T-helper 2 cell treated with Interferon-gamma antibody and Interleukin-4, amounts not matched to agents 100 ng/mL and 5 ng/mL, for 36 hours (primary cell): ENCODE results near the gene CCDC24. TPM values are rescaled to one million over a fixed set of nuclear protein-coding genes. Genes with fewer than 3 reads are reported as not detected.

ENCODE experiments used
- intact Hi-C: fragments of 100-400 bp; cut with micrococcal nuclease; formaldehyde crosslinking; loops from one replicate; pipeline ENCODE4 v1.15.1; 2023
- total RNA-seq: library from RNA; stranded (reverse); gene quantifications from 2 replicates; pipeline ENCODE4 v1.2.3, GENCODE V29; 2022

Gene CCDC24
- total RNA-seq, 1 donor from 2014 or later, result 0.75 TPM

DNA sequence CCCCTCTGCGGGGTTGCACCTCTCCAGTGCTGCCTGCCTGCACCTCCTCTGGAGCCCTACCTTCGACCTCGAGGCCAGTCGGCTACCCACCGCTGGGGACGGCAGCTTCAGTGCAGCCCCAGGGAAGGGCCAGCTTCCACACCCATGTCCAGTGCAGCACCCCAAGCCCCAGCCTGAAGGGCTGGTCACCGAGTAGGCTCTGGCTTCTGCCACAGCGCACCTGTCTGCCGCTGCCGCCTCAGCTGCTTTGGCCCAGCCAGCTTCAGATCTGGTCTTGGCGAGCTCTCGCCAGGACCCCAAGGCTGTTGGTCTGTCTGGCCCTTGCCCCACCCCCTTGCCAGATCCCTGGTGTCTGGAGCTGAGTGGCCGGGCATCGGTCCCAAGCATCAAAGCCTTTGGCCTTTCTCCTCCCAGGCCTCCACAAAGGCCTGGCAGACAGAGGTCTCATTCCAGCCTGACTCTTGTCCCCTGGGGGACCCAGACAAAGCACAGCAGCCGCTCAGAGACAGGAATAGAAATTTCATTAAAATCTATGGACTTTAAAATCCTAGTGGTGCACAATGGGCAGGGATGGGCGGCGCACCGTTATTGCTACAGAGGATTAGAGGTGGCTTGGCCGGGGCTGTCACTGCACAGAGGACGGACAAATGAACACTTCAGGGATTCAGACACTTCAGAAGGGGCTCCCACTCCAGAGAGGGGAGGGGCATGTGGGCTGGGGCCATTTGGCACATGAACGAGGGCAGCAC is 4.8 kb downstream of the CCDC24 start:
- intact Hi-C loops, result no loop called here

DNA sequence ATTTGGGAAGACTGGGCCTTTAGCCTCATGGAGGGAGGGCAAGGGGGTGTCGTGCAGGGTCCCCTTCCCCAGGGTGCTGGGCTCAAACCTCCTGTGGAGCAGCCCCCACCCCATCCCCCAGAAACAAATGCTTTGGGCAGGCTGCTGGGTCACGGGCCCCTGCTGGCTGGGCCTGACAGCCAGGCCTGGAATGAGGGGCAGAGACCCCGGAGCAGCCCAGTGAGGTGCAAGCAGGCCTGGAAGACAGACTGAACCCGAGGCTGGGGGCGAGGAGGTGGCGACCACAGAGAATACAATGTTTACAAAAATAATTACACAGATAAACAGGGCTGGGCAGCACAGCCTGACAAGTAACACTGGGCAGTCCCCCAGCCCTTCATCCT is 5.3 kb downstream of the CCDC24 start:
- intact Hi-C loops, result no loop called here

DNA sequence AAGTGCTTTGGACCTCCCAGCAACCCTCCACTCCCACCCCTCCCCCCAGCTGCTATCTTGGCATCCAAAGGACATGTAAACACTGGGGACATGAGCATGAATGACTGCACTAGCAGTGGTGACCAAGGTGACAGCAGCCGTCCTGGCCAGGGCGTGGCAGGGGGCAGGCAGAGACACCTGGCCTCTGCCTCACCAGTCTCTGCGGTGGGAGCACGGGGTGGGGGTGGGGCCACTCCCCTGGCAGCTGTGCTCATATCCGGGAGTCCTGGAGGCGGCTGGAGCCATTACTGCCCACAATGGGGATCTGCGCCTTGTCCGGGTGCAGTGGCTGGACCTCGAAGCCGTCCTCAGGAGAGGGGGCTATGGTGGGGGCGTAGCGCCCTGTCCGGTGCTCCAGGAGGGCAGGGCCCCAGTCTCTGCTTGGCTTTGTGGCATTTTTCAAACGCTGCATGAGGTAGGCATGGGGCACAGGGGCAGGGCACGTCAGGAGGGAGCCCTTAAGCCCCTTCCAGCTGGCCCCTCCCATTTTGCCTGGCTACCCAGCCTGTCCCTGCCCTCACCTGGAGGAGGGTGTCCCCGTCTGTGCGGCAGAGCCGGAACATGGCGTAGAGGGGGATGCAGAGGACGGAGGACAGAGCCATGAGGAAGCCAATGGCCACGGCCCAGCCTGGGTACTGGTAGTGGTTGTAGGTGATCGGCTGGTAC is 6.0 kb downstream of the CCDC24 start:
- intact Hi-C loops, result no loop called here

DNA sequence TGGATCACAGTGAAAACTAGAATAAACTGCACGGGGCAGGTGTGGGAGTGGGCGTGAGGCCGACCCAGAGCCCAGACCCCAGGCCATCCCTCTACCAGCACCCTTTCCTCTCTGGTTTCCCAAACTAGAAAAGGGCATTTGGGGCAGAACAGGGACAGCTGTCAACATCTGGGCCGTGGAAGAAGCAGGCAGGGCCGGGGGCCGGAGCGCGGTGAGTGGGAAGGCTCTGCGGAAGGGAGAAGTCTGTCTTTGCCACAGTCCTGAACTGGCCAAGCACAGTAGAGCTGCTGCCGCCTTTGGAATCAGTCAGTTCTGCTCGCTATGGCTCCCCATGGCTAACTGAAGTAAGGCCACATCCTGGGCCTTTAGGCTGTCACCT is 6.6 kb downstream of the CCDC24 start:
- intact Hi-C loops, result no loop called here

DNA sequence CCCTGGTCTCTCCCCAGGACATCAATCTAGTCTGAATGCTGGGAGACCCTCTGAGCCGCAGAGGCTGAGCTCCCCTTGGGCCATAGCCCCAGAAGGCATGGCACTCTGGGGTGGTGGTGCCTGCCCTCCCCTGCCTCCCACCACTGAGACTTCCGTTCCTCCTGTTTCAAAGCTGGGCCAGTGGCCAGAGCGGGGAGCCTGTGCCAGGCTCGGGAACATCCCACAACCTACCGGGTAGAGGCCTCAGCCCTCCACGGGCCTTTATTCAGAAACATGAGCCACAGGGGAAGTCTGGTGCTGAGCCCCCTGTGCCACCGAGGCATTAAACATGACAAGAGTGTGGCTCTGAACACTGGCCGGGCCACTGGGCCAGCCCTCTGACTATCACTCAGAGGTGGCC is 8.1 kb downstream of the CCDC24 start:
- intact Hi-C loops, result no loop called here

DNA sequence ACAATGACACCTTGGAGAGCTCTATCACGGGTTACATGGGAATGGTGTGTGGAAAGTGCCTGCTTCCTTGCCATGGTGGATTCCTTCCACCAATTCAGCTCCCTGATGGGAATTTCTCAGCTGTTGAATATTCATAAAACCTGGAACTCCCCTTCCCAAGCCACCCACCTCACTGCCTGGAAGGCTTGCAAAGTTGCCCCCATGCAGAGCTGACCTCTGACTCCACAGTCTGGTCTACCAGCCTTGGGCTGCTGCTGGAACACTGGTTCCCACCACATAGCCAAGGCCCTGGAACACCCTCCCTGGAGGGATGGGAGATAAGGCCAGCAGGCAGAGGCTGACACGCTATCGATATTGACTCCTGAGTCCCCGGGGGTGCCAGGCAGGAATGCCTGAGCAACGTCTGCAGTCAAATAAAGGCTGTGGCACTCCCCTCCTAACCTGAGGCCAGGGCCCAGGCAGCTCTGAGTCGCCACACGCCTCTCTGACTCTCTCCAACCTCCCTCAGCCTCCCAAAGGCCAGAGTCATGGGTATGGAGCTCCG is 8.8 kb downstream of the CCDC24 start:
- intact Hi-C loops, result no loop called here

DNA sequence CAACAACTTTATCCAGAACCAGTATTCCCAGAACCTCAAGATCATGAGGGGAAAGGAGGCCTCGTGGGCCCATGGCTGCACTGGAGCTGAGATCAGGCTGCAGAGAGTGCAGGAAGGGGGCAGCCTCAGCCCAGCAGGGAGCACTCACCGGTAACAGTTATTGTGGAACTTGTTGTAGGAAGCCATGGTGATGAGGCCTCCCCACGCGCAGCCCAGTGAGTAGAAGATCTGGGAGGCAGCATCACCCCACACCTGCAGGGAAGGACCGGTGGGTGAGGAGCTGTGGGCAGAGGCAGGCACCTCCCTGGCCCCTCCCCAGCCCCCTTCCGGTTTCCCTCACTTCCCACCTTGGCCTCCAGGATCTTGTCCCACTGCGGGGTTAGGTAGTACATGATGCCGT is 10.8 kb downstream of the CCDC24 start:
- intact Hi-C loops, result no loop called here

DNA sequence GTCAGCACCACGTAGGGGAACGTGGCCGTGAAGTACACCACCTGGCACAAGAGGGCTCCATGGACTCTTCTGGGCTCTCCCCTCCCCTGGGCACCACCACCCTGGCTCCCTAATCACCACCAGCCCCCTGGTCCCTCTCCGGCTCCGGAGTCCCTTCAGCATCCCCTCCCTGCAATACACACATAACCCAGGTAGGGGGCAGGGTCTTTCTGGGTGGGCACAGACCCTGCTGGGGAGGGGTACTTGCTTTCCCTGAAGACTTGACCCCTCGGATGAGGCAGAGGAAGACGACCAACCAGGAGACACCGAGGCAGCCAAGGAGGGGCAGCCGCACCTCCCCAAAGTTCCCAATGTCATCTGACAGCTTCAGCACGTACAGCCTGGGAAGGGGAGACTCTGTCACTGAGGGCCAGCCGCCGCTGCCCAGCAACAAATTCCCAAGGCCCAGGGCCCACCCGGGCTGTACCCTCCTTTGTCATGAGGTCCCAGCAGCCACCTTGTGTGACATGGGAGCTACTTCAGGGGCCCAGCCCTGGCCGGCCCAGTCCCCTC is 11.3 kb downstream of the CCDC24 start:
- intact Hi-C loops, result no loop called here

DNA sequence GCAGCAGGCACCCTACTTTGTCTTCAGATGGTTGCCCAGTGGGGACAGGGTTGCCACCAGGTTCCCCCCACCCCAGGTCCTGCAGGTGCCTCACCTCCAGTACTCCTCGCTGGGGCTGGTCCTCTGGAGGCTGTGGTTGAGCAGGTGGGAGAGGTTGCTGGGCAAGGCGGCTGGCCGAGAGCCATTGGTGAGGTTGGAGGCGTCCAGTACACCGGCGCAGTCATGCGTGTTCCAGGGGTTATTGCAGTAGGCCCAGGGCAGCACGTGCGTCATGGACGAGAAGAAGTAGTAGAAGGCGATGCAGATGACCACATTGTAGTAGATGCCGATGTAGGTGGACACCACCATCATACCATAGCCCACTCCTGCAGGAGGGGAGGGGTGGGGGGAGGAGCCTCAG is 16.9 kb downstream of the CCDC24 start:
- intact Hi-C loops, result no loop called here

DNA sequence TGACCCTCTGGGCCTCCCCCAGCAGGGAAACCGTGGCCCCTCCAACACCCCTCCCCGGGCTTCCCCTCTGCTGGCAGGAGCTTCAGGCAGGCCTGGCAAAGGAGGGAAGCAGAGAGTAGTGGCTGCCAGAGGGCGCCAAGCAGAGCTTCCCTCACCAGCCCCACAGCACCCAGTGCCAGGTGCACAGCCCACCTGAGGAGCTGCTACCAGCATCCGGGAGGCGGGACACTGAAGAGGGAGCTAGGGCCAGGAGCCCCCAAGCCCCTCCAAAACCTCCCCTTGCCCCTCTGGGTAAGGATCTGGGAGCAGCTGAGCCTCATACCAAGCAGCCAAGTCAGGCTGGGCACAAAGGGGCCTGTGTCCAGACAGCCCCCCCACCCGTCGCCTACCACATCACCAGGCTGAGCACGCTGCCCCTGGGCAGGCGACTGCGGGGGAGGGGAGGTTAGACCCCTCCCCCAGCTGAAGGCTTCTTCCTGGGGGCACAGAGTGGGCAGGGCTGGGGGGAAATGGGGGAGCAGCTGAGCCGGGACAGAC is 19.6 kb downstream of the CCDC24 start:
- intact Hi-C loops, result no loop called here

DNA sequence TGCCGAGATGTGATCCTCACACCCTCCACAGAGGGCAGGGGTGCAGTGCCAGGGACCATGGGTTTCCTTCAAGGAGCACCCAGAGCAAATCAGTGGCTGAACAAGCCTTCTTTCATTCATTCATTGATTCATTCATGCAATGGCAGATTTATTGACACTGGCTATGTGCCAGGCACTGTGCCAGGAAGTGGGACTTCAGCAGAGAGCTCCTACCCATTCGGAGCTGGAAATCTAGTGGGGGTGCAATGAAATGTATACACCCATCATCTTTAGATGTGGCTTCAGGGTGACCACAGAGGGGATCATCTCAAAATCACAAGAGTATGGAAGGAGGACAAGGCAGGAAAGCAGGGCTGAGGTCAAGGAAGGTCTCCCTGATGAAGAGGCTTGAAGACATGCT is 21.0 kb downstream of the CCDC24 start:
- intact Hi-C loops, result no loop called here

DNA sequence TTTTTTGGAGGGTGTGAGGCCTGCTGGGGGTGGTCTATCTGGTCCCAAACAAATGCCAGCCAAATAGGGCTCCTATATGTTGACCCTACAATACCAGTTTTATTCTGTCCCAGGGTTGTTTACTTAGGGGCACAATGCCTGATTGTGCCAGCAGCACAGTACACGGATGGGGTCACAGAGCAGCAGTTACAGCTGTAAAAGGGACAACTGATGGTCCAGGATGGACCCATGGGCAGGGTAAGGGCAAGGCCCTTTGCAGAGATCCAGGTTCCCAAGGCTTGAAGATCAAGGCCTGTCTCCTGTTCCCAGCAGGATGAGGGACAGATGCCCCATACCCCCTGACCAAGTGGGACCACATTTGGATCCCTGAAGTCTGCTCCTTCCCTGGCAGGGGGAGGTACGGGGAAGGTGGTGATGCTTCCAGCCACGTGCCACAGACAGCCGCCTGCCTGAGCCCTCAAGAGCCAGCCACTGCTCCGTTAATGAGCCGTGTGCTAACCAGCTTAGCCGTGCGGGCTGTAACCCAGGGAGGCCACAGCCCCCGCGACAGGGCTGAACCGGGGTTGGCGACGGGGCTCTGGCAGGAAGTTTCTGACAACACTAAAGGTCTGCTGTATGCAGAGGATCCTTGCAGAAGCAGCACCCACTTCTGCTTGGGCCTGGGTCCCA is 21.7 kb downstream of the CCDC24 start:
- intact Hi-C loops, result no loop called here

DNA sequence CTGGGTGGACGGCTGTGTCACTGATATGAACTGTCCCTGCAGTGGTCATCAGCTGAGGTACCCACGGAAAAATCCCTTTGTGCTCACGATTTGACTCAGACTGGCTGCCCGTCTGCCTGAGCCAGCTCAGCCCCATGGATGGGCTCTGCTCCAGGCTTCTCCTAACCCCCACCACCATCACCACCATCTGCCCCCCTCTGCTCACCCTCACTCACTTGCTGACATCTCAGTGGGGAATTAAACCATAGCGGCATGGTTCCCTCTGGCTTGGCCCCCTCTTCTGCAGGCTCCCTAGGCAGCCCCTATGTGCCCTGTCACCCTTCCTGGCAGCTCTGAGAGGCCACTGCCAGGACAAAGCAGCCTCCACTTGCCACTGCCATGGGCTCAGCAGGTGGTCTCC is 22.6 kb downstream of the CCDC24 start:
- intact Hi-C loops, result no loop called here

DNA sequence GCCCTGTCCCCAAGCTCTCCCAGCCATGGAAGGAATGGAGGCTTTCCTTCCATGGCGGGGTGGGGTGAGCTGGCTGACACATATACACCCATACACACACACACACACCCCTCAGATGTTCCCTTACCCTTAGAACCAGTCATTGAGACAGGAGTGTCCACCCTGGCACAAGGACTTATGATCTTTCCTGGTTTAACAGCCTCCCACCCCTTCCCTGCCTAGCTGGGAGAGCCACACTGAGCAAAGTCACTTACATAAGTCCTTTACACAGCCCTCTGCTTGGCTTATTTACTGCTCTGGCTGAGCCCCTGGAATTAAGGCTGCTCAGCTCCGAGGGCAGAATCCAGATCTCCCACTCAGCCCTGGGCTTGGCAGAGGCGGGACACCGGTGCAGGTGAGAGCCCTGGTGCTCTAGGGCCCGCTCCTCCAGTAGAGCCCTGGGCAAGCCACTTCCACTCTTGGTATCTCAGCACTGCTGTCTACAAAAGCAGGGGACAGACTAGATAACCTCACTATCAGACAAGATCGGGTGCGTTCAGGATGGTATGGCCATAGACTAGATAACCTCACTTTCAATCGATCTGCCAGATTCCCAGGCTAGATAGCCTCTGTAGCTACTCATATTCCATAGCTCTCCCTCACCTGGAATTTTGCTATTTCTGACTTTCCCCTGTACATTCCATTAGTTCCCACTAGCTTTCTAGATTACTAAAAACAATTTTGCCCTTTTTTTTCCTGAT is 23.1 kb downstream of the CCDC24 start:
- intact Hi-C loops, result no loop called here

DNA sequence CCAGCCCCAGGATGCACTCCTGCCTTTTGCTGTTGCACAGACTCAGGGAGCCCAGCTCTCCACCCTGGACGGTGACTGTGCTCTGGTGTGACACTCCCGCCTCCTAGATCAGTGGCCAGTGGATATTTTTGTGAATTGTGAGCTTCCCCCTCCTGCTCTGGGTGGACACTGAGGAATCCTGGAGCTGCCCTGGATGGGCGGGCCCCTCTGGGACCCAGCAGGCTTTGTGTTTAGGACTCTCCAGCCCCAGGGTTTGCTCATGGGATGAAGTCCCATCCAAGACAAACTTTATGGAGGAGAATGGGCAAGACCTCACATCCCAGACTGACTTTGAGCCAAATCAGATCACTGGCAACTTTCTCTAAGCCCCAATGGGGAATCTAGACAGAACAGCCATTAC is 23.8 kb downstream of the CCDC24 start:
- intact Hi-C loops, result no loop called here

DNA sequence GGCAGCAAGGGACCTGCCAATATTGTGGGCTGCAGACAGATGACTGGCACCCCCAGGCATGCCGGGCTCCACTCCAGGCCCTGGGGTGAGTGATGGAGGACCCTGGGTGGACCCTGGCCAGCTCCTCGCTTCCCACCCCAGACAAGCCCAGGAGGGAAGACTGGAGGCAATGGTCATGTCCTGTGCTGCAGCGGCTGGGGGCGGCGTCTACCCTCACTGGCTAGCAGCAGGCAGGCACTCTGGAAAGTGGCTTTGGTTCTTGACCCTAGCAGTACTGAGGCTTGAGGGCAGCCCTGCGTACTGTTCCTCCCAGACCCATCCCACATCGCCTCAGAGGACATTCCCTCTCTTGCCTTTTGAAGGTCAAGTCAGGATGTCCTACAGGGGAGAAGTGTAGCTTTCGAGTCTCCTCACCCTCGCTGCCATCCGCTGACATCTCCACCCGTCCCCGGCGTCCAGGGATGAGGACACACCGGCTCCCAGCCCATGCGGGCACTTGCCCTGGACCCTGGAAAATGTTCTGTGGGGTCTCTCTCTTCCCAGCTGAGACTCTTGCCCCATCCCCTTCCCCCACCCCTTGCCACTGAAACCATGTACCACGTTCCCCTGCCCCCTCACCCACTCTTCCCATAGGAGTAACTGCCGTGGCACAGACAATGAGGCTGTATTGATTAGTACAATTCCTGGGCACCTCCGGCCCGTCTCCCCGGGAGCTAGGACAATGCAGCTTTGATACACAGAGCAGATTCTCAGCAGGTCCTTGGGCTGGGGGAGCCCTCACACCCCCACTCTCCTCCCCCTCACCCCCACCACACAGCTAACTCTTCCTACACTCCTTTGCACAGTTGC is 24.9 kb downstream of the CCDC24 start:
- intact Hi-C loops, result no loop called here

DNA sequence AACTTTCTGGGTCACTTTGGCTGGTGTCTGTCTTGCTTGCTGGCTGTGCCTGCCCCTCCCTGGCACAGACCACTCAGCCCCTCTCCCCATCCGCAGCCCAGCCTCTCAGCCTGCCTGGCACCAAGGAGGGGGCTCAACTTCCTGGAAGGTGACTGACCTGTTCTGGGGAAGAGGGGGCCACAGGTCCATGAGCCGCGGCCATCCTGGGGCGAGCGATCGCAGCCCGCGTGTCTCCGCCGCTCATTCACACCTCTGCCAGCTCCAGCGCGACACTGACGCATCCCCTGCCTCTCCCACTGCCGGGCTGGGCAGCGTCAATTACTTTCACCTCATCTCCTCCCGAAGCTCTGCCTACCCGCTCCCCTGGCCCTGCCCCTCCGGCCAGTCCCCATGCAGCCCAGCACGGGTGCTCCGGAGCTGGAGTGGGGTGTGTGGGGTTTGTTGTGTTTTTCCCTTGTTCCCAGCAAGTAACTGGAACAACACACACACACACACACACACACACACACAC is 25.5 kb downstream of the CCDC24 start:
- intact Hi-C loops, result no loop called here

DNA sequence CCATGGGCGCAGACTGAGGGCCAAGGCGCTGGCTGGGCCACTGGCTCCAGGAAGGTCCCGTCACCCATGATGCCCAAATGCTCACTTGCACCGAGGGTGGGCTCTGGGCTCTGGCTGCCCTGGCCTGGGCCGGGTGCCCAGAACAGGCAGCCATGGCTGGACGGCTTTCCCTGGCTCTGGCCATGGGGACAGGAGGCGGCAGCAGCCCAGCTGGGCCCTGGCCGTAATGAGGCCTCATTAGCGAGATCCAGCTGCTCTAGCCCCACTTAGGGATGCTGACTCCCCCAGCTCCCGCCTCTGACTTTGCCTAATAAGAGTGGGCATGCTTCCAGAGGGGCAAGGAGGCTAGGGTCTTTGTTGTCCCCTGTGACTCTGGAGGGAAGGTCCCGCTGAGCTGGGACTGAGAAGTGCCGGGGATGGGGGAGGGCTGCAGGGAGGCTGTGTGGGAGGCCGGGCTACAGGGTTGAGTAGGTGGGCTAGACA is 28.1 kb downstream of the CCDC24 start:
- intact Hi-C loops, result no loop called here

DNA sequence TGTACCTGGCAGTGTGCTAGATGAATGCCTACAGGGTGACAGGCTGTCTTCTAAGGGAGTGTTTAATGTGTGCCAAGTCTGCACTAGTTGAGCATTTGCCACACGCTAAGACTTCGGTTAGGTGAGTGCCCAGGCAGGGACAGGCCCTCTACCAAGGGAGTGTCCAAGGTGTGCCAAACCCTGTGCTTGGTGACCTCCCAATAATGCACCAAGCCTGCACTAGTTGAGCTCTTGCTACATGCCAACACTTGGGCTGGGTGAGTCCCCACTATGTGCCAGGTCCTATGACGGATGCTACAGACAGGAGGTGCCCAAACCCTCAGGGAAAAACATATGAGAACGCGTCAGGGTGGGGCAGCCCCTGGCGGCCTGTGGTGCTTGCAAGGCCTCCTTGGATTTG is 29.1 kb downstream of the CCDC24 start:
- intact Hi-C loops, result no loop called here

DNA sequence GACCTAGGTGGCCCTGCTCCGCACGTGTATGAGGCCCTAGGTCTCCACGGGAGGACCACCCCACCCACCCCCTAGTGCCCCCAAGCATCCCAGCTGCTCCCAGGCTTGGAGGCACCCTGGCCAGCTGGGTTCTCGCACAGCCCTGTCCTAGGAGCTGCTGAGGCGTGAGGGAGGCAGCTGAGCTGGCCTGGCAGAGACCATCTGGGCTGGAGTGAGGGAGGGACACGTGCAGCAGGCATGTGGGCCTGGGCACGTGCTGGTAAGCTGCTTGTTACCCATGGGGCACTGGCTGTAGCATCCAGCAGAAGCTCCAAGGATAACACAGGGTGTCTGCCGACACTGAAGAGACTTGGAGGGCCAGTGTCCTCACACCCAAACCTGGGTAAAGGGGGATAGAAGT is 29.8 kb downstream of the CCDC24 start:
- intact Hi-C loops, result no loop called here
